Activated CD4-positive, alpha-beta T cell treated with anti-CD3 and anti-CD28 coated beads, Interleukin-2, amount 50 U/mL, for 1 hour (primary cell): Measurements from ENCODE around the gene SLC13A4.
"Not testable (repeated sequence)": the region's sequence is repeated elsewhere in the genome, so short reads cannot be mapped to it uniquely, and the experiment has no call there.

ENCODE experiments used
- DNase-seq: peaks from one replicate; pipeline ENCODE4 v3.0.0-alpha.2; 2020

SLC13A4 gene, protein sequence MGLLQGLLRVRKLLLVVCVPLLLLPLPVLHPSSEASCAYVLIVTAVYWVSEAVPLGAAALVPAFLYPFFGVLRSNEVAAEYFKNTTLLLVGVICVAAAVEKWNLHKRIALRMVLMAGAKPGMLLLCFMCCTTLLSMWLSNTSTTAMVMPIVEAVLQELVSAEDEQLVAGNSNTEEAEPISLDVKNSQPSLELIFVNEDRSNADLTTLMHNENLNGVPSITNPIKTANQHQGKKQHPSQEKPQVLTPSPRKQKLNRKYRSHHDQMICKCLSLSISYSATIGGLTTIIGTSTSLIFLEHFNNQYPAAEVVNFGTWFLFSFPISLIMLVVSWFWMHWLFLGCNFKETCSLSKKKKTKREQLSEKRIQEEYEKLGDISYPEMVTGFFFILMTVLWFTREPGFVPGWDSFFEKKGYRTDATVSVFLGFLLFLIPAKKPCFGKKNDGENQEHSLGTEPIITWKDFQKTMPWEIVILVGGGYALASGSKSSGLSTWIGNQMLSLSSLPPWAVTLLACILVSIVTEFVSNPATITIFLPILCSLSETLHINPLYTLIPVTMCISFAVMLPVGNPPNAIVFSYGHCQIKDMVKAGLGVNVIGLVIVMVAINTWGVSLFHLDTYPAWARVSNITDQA

DNA sequence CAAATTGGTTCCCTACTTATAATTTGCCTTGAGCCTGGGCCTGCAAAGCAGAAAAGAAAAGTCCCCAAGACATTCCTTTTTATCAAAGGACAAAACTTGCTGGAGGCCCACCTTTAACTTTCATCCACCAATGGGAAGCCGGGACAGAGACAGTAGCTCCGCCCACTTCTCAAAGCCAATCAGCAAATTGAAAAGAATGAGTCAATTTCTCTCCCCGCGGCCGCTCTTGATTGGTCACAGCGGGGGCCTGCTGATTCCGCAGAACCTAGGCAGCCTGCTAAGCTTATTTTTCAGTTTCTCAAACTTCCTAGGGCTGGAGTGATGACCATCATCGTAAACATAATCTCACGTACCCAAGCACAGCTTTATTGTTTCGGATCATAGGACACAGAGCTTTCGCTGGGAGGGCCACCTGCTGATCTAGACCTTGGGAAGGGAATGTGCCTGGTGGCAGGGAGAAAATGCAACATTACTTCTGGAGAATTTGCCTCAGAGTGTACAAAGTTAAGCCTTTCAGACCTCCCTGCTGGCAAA, at the start of gene SLC13A4:
Gene SLC13A4 (minus strand): TSS at position 51 of the 534 bp plus-strand sequence. CDS start 690 bp downstream, outside the sequence.
- no peak for DNase-seq

DNA sequence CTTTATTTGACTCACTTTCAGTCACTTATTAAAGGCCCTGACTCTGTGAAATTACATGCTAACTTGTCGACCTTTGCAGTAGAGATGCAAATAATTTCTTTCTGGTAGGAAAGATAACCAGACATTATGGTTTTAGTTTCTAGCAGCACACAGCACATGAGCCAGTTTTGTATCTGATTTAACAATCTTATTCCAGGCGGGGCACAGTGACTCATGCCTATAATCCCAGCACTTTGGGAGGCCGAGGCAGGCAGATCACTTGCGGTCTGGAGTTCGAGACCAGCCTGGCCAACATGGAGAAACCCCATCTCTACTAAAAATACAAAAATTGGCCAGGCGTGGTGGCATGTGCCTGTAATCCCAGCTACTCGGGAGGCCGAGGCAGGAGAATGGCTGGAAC, 47.9 kb upstream of the SLC13A4 start:
- DNase-seq: not testable (repeated sequence)

DNA sequence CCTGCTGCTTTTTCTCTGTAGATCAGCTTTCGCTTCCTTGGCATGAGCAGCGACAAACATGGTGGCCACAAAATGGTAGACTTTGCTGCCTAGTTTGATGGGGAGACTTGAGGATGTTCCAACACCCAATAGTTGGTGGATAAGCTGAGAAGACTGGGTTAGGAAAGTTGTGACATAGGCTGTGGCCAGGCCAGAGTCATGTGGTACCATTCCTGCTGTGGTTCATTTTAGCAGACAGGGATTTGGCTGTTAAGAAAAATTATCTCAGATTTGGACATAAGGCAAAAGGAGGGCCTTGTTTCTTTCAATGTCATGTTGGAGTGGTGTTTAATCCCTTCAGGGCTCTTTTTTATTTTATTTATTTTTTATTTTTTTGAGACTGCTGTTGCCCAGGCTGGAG, 47.2 kb upstream of the SLC13A4 start:
- no peak for DNase-seq

DNA sequence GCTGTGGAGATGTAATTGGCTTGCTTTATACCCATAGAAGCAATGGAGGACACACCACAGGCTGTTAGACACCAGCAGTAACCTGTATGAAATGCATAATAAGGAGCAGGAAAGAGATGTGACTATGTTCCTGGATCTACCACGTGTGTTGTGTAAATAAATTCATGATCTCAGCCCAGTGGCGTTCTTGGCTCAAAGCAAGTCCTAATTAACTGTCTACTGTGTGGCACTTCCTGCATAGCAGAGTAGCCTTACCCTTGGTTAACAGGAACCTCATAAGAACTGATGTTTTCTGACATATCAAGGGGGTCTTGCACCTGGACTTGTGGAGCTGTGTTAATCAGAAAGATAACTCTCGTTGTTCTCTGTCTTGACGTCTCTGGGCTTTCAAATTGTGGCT, 46.3 kb upstream of the SLC13A4 start:
- no peak for DNase-seq

DNA sequence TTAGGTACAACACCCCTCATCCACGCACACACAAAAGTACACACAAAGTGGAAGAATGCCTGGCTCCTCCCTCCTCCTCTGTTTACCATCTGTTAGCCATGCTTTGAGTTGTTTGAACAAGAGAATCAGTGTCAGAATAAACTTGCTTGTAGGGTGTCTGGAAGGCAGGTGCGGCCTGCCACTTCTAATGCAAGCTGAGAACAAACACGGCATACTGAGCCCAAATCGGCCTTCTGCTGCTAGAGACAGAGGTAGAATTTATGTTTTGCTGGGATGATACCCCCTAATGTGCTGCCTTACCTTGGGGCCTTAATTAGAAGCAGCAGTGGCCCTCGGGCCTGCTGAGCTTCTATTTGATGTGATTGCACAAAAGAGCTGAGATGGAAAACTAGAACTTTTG, 45.5 kb upstream of the SLC13A4 start:
- DNase-seq: no peak

DNA sequence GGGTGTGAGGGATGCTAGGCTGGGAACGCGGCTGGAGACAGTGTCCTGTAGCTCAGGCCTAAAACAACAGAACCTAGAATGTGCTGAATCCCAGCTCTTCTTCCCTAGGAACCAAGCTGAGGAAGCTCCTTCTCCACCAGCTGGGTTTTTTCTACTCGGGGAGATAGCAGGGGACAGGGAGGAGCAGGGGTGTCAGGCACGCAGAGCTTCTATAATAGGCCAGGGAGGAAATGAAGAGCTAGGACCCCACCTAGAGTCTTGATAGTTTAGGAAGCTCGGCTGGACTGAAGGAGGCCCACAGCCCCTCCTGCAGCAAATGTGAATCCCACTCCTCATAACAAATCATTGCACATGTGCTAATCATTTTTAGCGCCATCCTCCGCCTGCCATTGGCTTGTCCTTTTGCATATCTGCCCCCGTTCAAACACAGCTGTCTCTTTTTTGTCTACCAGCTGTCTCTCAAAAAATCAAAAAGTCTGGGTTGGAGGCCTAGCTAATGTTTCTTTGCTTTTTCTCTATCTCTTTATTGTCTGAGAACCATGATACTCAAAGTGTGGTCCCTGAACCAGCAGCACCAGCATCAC, 44.7 kb upstream of the SLC13A4 start:
- DNase-seq: no peak

DNA sequence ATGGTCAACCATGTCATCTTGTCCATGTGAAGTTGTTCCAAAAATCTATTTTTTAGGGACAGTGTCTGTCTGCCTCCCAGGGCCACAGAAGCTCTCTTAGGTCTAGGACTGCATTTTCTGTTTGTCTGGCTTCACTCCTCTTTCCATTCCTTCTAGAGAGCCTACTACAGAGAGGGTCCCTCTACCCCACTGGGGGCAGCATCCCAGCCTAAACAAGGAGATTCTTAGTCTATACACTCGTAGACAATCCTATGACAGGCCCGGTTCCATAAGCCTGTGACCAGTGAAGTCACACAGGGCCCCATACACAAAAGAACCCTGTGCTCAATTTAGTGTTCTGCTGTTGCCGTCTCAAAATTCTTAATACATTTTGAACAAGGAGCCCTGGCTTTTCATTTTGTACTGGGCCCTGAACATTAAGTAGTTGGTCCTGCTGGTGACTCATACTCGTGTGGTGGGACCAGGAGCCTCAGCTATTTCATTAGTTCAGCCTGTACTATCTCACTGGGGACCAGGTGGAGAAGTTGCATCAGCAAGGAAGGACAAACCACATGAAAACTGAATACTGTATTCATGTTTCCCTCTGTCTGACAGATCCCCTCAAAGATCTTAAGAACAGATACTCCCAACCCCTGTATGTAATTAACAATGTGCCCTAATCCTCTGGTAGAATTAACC, 44.1 kb upstream of the SLC13A4 start:
- no peak for DNase-seq

DNA sequence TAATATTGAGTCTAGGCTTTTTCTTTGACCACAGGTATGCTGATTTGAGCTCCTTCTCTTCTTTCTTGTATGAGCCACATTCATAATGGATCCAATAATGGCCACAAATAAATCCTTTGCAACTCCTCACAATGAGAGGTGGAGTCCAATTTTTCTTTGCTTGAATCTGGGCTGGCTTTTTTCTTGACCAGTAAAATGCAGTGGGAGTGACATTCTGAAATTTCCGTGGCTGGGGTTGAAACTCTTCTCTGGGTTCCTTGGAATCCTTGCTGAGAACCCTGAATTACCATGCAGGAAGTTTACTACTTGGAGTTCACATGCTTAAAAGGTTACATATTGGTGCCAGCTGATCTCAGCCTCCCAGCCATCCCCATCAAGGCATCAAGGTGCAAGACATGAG, 43.1 kb upstream of the SLC13A4 start:
- DNase-seq: no peak

DNA sequence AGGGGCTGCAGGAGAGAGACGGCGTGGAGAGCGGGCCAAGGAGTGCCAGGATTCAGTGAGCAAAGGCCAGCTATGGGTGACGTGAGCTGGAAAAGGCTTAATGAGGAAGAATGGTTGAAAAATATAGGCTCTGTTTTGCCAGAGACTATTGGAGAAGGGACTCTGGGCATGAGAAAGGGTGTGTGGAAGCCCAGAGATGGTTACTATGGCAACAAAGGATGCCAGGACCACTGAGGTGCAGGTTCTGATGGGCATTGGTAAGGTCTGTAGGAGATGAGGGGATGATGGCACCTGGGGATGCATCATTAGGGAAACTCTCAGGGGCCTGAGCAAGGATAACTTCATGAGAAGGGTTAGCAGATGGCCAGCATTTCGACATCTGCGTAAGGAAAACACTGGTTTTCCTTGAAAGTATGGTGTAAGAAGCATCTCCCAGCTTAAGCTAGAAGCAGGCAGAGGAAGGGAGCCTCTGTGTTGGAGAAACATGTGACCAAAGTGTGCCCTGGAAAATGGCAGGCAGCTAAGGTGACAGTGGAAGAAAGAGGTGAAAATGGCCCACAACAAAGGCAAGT, 42.2 kb upstream of the SLC13A4 start:
- no peak for DNase-seq

DNA sequence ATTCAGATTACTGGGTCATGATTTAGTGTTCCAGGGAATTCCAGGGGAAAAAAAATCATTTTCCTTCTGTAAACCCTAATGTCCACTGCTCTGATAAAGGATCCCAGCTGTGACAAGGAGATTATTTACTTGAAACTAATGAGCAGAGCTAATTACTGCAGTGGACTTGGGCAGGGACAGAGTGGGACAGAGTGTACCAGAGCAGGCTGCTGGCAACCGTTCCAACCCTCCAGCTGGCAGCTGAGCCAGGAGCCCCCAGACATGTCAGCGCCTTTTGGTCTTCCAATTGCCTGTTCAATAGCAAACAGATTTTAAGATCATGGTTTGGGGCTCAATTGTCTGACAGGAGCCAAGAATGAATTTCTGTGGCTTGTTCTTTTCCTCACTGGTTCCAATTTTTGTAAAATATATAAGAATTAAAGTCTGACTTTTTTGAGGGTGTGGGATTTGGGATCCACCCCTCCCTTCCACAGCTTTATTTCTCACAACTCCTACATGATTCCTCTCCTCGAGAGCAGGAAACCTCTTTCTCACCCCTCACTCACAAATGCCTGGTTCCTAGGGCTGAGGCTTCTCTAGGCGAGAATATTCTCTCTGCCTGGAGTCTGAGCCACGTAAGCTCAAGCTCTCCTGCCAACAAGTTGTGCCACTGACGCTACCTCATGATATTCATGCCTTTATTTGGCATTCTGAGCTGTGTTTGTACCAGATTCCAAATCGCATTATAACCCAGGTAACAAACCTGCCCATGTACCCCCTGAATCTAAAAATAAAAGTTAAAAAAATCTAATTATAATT, 41.2 kb upstream of the SLC13A4 start:
- DNase-seq: no peak

DNA sequence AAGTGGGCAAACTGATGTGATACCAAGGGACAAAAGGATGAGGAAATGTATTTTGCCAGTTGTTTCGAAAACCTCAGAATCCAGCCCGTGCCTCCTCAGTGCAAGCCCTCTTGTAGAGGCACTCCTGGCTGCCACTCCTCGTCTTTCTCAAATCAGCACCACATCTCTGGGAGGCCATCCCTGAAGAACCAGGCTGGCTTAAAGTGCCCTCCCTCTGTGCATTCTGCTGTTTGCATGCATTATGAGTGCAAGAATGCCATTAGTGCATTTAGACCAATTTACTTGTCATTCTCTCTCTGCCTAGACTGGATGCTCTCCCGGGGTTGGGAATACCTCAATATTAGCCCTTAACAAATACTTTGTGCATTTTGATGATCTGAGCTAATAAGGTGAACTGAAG, 40.5 kb upstream of the SLC13A4 start:
- no peak for DNase-seq

DNA sequence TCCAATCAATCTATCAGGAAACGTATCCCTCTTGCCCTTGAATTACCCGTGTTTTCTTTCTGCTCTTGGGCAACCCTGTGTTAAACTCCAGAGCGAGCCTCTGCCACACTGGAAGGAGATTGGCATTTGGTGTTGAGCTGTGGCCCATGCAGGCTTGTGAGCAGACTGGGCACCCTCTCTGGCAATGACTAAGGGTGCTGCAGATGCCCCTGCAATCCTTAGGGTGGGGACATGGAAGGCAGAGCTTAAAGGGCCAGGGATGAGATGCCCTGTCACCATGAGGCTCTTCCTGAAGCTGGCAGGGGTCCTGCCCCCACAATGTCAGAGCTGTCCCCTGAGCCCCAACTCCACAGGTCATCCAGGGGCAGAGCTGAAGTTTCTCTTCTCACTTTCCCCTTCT, 40.1 kb upstream of the SLC13A4 start:
- DNase-seq: no peak

DNA sequence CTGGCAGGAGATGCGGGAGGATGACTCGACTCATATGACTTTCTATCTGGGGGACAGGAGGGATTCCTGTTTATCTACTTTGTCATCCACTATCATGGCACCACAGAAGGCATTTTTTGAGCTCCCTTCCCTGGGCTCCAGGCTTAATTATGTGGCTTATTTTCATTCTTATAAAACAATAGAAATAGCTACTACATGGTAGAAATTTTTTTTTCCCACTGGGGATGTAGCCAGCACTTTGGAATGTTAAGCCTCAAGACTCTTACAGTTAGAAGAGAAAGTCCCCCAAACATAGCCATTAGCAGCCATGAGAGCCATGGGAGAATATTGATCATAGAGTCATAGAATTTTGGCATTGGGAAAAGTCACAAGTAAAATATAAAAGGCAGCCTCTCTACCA, 35.3 kb upstream of the SLC13A4 start:
- DNase-seq: no peak

DNA sequence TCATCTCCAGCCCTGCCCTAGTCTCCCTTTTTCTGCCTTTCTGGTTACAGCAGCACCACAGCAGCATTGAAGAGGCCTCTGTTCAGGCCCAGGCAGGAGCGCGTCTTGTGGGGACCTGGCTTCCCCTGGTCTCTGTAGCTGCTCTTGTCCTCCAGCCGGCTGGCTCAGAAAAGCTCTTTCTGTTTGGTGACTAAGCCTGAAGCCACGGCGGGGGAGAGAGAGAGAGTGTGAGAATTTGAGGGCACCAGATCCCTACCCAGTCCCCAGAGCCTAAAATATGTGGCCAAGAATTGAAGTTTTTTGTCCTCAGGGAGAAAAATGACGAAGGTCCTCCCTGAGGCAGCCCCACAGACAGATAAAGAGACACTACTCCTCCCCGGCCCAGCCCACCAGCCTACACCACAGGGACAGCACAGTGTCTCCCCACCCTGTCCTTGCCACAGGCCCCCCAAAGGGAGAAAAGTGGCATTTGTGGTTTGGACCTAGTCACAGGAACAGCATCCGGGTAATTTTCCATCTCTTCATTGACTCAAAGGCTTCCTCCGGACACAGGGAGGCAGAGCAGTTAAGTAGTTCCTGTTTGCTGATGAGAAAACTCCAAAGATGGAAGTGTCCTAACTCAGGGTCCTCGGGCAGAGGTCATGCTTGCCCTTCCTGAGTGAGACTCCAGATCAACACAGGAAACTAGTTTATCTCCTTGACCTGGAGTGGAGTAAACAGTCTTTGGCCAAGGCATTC, 33.9 kb upstream of the SLC13A4 start:
- no peak for DNase-seq

DNA sequence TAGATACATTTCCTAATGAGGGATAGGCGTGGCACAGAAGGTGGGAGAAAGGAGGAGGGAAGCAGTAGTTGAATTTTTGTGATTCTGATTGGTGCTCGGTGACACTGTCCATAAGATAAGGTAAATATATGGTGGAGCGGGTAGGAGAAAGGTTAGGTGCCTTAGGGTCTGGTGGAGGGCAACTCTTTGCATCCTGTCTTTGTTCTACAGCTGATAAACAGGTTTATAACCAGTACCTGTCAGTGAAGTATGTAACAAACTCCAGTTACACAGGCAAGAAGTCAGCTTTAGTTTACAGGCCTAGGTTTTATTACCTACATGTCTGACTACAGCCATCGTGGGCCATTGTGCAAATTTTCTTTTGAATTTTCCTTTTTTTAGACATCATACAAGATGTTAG, 31.5 kb upstream of the SLC13A4 start:
- DNase-seq: no peak

DNA sequence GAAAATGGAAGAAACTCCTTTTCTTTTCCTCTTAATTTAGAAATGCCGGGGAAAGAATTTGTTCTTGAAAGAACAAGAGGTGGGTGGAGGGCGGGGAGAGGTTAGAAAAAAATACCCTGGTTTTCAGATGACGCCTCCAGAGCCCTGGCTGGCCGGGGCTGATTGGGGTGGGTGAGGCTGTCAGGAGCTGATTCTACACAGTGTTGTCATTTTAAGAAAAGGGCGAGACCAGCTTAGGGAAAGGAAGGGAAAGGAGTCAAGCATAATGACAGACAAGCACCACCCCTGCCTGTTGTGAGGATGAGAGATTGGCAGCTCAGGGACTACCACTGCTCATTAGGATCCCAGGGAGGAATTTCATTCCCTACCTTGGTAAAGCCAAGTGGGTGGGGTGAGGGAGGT, 30.5 kb upstream of the SLC13A4 start:
- DNase-seq: no peak

DNA sequence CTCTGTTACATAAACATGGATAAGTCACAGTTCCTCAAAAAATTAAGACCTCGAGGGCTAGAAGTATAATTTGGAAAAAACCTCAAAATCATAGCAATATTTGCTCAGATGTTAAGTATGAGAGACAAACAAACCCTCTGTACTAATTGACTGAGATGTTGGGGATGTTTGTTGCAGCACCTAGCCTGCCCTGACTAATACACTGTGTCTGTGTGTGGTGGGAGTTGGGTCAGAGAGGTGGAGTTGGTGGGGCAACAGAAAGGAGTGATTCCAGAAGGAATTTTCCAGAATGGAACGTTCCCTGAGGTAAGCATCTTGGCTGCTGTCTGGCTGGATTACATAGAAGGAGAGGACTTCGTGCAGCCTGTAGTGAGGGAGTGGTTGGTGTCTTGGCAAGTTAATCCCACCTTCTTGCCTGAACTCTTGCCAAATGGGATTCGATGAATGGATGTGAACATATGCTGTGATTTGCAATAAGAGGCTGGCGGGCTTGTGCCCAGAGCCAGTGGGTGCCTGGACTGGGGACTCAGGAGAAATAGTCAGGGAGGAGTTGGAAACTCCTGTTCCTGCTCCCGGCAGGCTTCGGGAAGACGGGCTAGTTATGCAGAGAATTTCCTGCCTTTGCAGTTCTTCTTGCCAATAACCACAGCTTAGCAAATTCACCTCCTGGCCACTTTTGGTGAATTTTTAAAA, 29.9 kb upstream of the SLC13A4 start:
- no peak for DNase-seq

DNA sequence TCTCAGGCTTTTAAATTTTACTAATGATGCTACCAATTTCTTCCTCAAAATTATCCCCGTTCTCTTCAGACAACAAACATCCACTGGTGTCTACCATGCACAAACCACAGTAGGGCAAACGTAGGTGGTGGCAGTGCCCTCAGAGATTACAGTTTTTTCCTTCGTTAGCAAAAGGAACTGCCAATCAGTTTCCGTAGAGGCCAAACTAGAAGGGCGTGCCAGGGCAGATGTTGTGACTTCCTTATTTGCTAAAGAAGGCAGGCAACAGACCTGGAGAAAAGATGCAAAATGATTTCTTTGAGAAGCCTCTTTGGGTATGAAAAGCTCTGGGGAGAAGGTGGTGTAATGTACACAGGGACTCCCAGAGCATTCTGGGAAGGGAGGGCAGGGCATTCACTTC, 28.2 kb upstream of the SLC13A4 start:
- DNase-seq: no peak

DNA sequence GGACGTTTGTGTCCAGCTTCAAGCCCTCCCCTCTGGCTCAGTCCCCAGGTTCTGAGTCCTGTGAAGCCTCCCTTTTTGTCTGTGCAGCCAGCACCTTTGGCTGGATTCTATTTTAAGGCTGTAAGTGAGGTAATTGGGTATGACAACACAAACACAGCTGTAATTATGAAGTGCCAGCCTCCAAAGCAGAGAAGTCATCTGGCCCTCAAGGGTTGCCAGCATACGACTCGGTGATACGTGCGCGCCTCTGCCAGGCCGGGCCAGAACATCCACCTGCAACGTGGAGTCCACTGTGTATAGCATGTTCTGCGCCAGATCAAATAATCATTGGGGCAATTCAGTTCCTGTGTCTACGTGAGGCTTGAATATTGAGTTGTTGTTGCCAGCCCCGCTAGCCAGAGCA, 27.4 kb upstream of the SLC13A4 start:
- DNase-seq: no peak

DNA sequence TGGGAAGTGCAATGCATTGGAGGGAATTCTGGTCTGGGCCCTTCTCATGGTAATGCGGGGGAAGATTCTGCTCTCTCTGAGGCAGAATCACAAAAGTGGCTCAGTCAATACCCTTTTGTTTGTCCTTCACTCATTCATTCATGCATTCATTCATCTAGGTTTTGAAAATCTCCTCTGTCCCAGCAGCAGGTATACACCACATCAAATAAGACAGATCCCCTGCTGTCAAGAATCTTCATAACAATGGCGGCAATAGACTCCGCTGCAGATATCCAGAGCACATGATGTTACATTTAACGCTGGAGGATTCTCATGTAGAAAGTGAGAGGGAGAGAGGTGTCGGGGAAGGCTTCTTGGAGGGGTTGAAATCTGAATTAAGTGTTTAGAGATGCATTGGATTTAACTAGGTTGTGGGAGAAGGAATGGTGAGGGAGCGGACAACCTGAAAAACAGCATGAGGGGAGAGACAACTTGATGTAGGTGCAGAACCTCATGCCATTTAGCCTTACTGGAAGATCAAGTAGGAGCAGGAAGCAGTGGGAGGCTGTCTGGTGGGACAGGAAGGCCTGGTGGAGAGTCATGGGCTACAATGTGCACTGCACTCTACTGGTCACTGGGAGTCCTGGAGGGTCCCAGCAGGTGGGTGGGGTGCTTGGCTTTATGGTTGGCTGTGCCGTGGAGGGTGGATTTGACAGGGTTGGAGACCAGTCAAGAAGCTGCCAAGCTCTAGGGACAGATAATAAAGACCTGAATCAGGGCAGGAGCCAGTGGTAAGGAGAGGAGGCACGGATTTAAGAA, 25.8 kb upstream of the SLC13A4 start:
- no peak for DNase-seq
